Activated T-helper 1 cell treated with anti-CD3 and anti-CD28 coated beads, Interleukin-2, amount 50 U/mL, for 16 hours (primary cell): ENCODE data around the gene ABR.
"Not testable (repeated sequence)": the region's sequence is repeated elsewhere in the genome, so short reads cannot be mapped to it uniquely, and the experiment has no call there.

ENCODE experiments used
- DNase-seq, 2 donors: peaks; one replicate each; pipeline ENCODE4 v3.0.0-alpha.2; 2020; ENCODE audit warnings: low read depth in 1 of 2, low spot score in 1 of 2

Gene ABR

GRCh38 chr17:1097972-1098744 is 81.6 kb downstream of the ABR start:
- not testable (repeated sequence) for DNase-seq

- no peak for DNase-seq
Observed at GRCh38 chr17:1096215-1096614, 83.6 kb downstream of the ABR start.

GRCh38 chr17:1095853-1096173 is 84.0 kb downstream of the ABR start:
- no peak for DNase-seq

GRCh38 chr17:1095090-1095852 is 84.5 kb downstream of the ABR start:
- DNase-seq: no peak

GRCh38 chr17:1094591-1094990 is 85.2 kb downstream of the ABR start:
- no peak for DNase-seq

GRCh38 chr17:1091900-1092299 is 87.9 kb downstream of the ABR start:
- DNase-seq: no peak

- DNase-seq: no peak
Observed at GRCh38 chr17:1091190-1091534, 88.6 kb downstream of the ABR start.

- no peak for DNase-seq
Observed at GRCh38 chr17:1090465-1091189, 89.2 kb downstream of the ABR start.

GRCh38 chr17:1089915-1090314 is 89.9 kb downstream of the ABR start:
- DNase-seq: no peak

GRCh38 chr17:1087381-1088241 is 92.2 kb downstream of the ABR start:
- no peak for DNase-seq

GRCh38 chr17:1083451-1084187 is 96.2 kb downstream of the ABR start:
- no peak for DNase-seq

GRCh38 chr17:1082579-1082978 is 97.2 kb downstream of the ABR start:
- DNase-seq: no peak

GRCh38 chr17:1078831-1079561 is 100.8 kb downstream of the ABR start:
- DNase-seq: no peak

GRCh38 chr17:1077986-1078711 is 101.6 kb downstream of the ABR start:
- DNase-seq: no peak

- no peak for DNase-seq
Observed at GRCh38 chr17:1077581-1077985, 102.2 kb downstream of the ABR start.

GRCh38 chr17:1076982-1077302 is 102.8 kb downstream of the ABR start:
- DNase-seq: no peak

GRCh38 chr17:1076299-1076981 is 103.3 kb downstream of the ABR start:
- DNase-seq: no peak

- no peak for DNase-seq
Observed at GRCh38 chr17:1074886-1075605, 104.7 kb downstream of the ABR start.
